Left colon (tissue), 2 donors: Measurements from ENCODE around the gene TRAF7. TPM values are rescaled to one million over a fixed set of nuclear protein-coding genes. Genes with fewer than 3 reads are reported as not detected.

Experiments used
- ATAC-seq: fragments of 200-7000 bp; cut with Tn5 transposase; one replicate; pipeline ENCODE4 v1.9.1; 2020; ENCODE audit warnings: mild to moderate bottlenecking, moderate library complexity
- DNase-seq, 2 donors: peaks; one replicate each; pipeline ENCODE4 v3.0.0-alpha.2; 2020
- intact Hi-C, 2 donors: fragments of 100-400 bp; cut with DNase I in 1 of 2; cut with micrococcal nuclease in 1 of 2; formaldehyde crosslinking; loops; one replicate each; pipeline versions ENCODE4 v1.11.2 to v1.14.0; 2022; cut with DNase I, micrococcal nuclease
- microRNA-seq, 2 donors: library from miRNA; unstranded; fragments of <30 nt; microRNA quantifications; one replicate each; pipeline versions ENCODE4 v1.1.0 to v1.2.0, GENCODE V29; 2020
- total RNA-seq, 2 donors: library from RNA; stranded (reverse); fragmentation: NEBNext Ultra II Directional; extraction: Animal tissue kit (Norgen Biotek cat#: 25700); gene quantifications; one replicate each; pipeline ENCODE4 v1.2.1, GENCODE V29; 2021
- donor health status: DM: no; HTN: no; CAD: no.
- donor health status: DM: yes; HTN: yes; CAD: no.

Gene TRAF7
- total RNA-seq, 2 donors from 2014 or later = 94.5 to 99.8 TPM

- DNase-seq (peak; percentile 100), ATAC-seq (peak; percentile 91)
- intact Hi-C loops = no loop called here
Measured at GRCh38 chr16:2223221-2223941, 67.8 kb downstream of the TRAF7 start, which contains the start of gene E4F1. E4F1 (plus strand) TSS chr16:2223591; CDS start chr16:2223614, 23 bp downstream.

GRCh38 chr16:2223942-2224486 lies 68.4 kb downstream of the TRAF7 start:
- DNase-seq (peak; percentile 70 to 82), ATAC-seq (peak; percentile 64)
- intact Hi-C loops = no loop called here

DNA sequence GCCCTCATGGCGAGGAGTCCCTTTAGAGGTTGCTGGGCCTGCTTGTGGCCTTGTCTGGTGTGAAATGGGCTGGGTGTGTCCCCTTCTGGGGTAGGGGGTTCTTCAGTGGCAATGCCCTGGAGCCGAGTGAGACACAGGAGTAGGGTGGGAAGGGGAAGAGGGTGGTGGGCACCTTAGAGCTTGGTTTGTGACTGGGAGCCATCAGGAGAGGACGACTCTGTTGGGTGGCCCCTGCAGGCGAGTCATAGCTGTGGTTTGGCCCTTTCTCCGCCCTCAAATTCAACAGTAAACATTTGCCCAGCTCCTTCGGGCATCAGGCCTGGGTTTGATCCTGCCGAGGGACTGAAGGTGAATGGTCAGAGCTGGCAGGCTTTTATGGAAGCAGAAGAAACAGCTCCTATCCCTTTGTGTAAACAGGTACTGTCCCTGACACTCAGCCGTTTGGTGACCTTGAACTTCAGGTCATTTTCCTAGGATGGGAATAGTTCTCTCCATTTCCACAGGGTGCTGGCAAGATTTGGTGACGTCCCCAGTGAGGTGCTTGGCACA lies 70.7 kb downstream of the TRAF7 start:
- DNase-seq (peak in 1 of 2 donors; percentile 36), ATAC-seq (no peak)
- intact Hi-C loops = no loop called here

- no peak for DNase-seq
- intact Hi-C loops = no loop called here
- ATAC-seq = no peak
Measured at GRCh38 chr16:2226918-2227317, 71.3 kb downstream of the TRAF7 start.

Small RNAs within 50 kb of the gene (microRNA-seq; reads per million reads assigned to microRNA genes)
- 0 reads per million in 2 donors for gene MIR3180-5
- gene MIR4516 = 0 reads per million in 2 donors
- 0 reads per million in 2 donors for gene MIR6511B1

Other genes with a start within 250 kb of the TRAF7 start
- gene HS3ST6, start 237.4 kb upstream of the TRAF7 start, total RNA-seq = 10 to 100 TPM in 1 of 2 donors, under 1 TPM in 1; 0.31 to 11.8 TPM
- 10 to 100 TPM; 46.0 to 46.6 TPM for gene MSRB1, start 212.6 kb upstream of the TRAF7 start, total RNA-seq
- not detected for gene RPL3L, start 201.1 kb upstream of the TRAF7 start, total RNA-seq
- gene NDUFB10, start 196.2 kb upstream of the TRAF7 start, total RNA-seq = 100 to 1,000 TPM; 224 to 273 TPM
- gene RPS2, start 191.0 kb upstream of the TRAF7 start, total RNA-seq = 1,000 to 10,000 TPM; 1,705 to 1,742 TPM
- not detected for gene RNF151, start 188.9 kb upstream of the TRAF7 start, total RNA-seq
- gene TBL3, start 183.7 kb upstream of the TRAF7 start, total RNA-seq = 10 to 100 TPM; 22.0 to 23.6 TPM
- 10 to 100 TPM; 34.6 to 49.0 TPM for gene NOXO1, start 174.3 kb upstream of the TRAF7 start, total RNA-seq
- gene GFER, start 171.6 kb upstream of the TRAF7 start, total RNA-seq = 10 to 100 TPM; 73.7 to 82.3 TPM
- gene SYNGR3, start 165.8 kb upstream of the TRAF7 start, total RNA-seq = 1 to 10 TPM; 1.6 to 3.0 TPM
- 10 to 100 TPM; 45.8 to 52.8 TPM for gene ZNF598, start 146.0 kb upstream of the TRAF7 start, total RNA-seq
- gene NPW, start 136.0 kb upstream of the TRAF7 start, total RNA-seq = 1 to 10 TPM; 1.9 to 2.5 TPM
- 10 to 100 TPM; 69.3 to 73.7 TPM for gene NHERF2, start 128.9 kb upstream of the TRAF7 start, total RNA-seq
- 10 to 100 TPM; 27.3 to 29.5 TPM for gene NTHL1, start 107.9 kb upstream of the TRAF7 start, total RNA-seq
- 100 to 1,000 TPM; 115 to 118 TPM for gene TSC2, start 107.8 kb upstream of the TRAF7 start, total RNA-seq
- gene PKD1, start 19.9 kb upstream of the TRAF7 start, total RNA-seq = 10 to 100 TPM; 75.1 to 76.7 TPM
- 10 to 100 TPM; 24.9 to 27.2 TPM for gene RAB26, start 7.2 kb upstream of the TRAF7 start, total RNA-seq
- gene CASKIN1, start 40.8 kb downstream of the TRAF7 start, total RNA-seq = under 1 TPM; 0.11 to 0.15 TPM
- 10 to 100 TPM; 26.7 to 31.4 TPM for gene MLST8, start 49.7 kb downstream of the TRAF7 start, total RNA-seq
- gene BRICD5, start 55.1 kb downstream of the TRAF7 start, total RNA-seq = 10 to 100 TPM in 1 of 2 donors, 1 to 10 TPM in 1; 6.1 to 14.4 TPM
- gene PGP, start 59.1 kb downstream of the TRAF7 start, total RNA-seq = 10 to 100 TPM; 16.3 to 24.3 TPM
- 10 to 100 TPM; 23.6 to 25.1 TPM for gene E4F1, start 67.8 kb downstream of the TRAF7 start, total RNA-seq
- under 1 TPM; 0.75 to 0.82 TPM for gene DNASE1L2, start 80.7 kb downstream of the TRAF7 start, total RNA-seq
- 100 to 1,000 TPM; 113 to 132 TPM for gene ECI1, start 95.8 kb downstream of the TRAF7 start, total RNA-seq
- gene RNPS1, start 112.3 kb downstream of the TRAF7 start, total RNA-seq = 100 to 1,000 TPM in 1 of 2 donors, 10 to 100 TPM in 1; 99.3 to 127 TPM
- 1 to 10 TPM; 3.8 to 3.9 TPM for gene ABCA3, start 184.9 kb downstream of the TRAF7 start, total RNA-seq